ENCODE measurements around the gene CYP39A1. TPM values are rescaled to one million over a fixed set of nuclear protein-coding genes. Genes with fewer than 3 reads are reported as not detected.

The CYP39A1 gene
- total RNA-seq, 4 donors from 2014 or later, result 3.3 to 12.1 (median 5.6) TPM

- TF ChIP-seq CTCF (IDR thresholded peaks at IDR 0.05) (no peak), EP300 (IDR thresholded peaks at IDR 0.05) (no peak), POLR2A (IDR thresholded peaks at IDR 0.05) (no peak)
These were observed 24.7 kb upstream of the CYP39A1 start for GRCh38 chr6:46677314-46677654.

GRCh38 chr6:46676604-46677313 lies 24.1 kb upstream of the CYP39A1 start:
- H3K9me3 ChIP-seq, result no peaks in the 10 kb centered on the region
- H3K27me3 ChIP-seq, result no peaks in the 10 kb centered on the region
- peaks cover 0 to 48% (median 0%) of the 10 kb centered on the region in 3 donors for H3K36me3 ChIP-seq
- no peaks in the 10 kb centered on the region for H3K4me1 ChIP-seq
- TF ChIP-seq EP300 (IDR thresholded peaks at IDR 0.05), result no peak
- no peak for TF ChIP-seq CTCF (IDR thresholded peaks at IDR 0.05)
- TF ChIP-seq POLR2A (IDR thresholded peaks at IDR 0.05), result no peak
- no peak for DNase-seq (ENCODE audit: low spot score in 2 of 2)
- WGBS, 2 donors, result 92% methylated on average over 6 of the region's 6 CpGs
- H3K27ac ChIP-seq, result no peak overlapping the region
- H3K4me3 ChIP-seq, result no peak overlapping the region

More at GRCh38 chr6:46677314-46677654, 24.7 kb upstream of the CYP39A1 start:
- H3K27ac ChIP-seq, result no peak overlapping the region
- peaks cover 0 to 44% (median 0%) of the 10 kb centered on the region in 3 donors for H3K36me3 ChIP-seq
- WGBS, 2 donors, result 77 to 80% methylated on average over 4 of the region's 4 CpGs
- H3K9me3 ChIP-seq, result no peaks in the 10 kb centered on the region
- H3K27me3 ChIP-seq, result no peaks in the 10 kb centered on the region
- H3K4me3 ChIP-seq, result no peak overlapping the region
- DNase-seq (ENCODE audit: low spot score in 2 of 2), result no peak
- H3K4me1 ChIP-seq, result no peaks in the 10 kb centered on the region

GRCh38 chr6:46674410-46674809 lies 21.8 kb upstream of the CYP39A1 start:
- H3K36me3 ChIP-seq, result peaks cover 0 to 64% (median 0%) of the 10 kb centered on the region in 3 donors
- H3K4me1 ChIP-seq, result no peaks in the 10 kb centered on the region
- no peaks in the 10 kb centered on the region for H3K27me3 ChIP-seq
- no peak overlapping the region for H3K27ac ChIP-seq
- TF ChIP-seq EP300 (IDR thresholded peaks at IDR 0.05) (no peak), POLR2A (IDR thresholded peaks at IDR 0.05) (no peak), CTCF (IDR thresholded peaks at IDR 0.05) (no peak)
- no peak overlapping the region for H3K4me3 ChIP-seq
- no peak for DNase-seq (ENCODE audit: low spot score in 2 of 2)
- 39 to 59% methylated on average over 1 of the region's 1 CpG for WGBS, 2 donors
- no peaks in the 10 kb centered on the region for H3K9me3 ChIP-seq

- H3K9me3 ChIP-seq, result no peaks in the 10 kb centered on the region
- H3K4me3 ChIP-seq, result no peak overlapping the region
- DNase-seq (ENCODE audit: low spot score in 2 of 2), result no peak
- no peaks in the 10 kb centered on the region for H3K27me3 ChIP-seq
- H3K27ac ChIP-seq, result no peak overlapping the region
- no peaks in the 10 kb centered on the region for H3K4me1 ChIP-seq
- H3K36me3 ChIP-seq, result peaks cover 0 to 81% (median 0%) of the 10 kb centered on the region in 3 donors
- 91 to 97% methylated on average over 2 of the region's 2 CpGs for WGBS, 2 donors
- TF ChIP-seq POLR2A (IDR thresholded peaks at IDR 0.05) (no peak), CTCF (IDR thresholded peaks at IDR 0.05) (no peak), EP300 (IDR thresholded peaks at IDR 0.05) (no peak)
These were observed 14.8 kb upstream of the CYP39A1 start for GRCh38 chr6:46667377-46667776.

- Histone ChIP-seq H3K4me1 (no peaks in the 10 kb centered on the region), H3K9me3 (no peaks in the 10 kb centered on the region), H3K36me3 (peaks cover 0 to 44% (median 0%) of the 10 kb centered on the region in 3 donors), H3K27me3 (no peaks in the 10 kb centered on the region), H3K27ac (no peak overlapping the region), H3K4me3 (no peak overlapping the region)
- TF ChIP-seq CTCF (IDR thresholded peaks at IDR 0.05), result no peak
- no peak for TF ChIP-seq EP300 (IDR thresholded peaks at IDR 0.05)
- no peak for TF ChIP-seq POLR2A (IDR thresholded peaks at IDR 0.05)
- 57 to 65% methylated on average over 2 of the region's 2 CpGs for WGBS, 2 donors
- DNase-seq (ENCODE audit: low spot score in 2 of 2), result no peak
These were observed 8.9 kb upstream of the CYP39A1 start for GRCh38 chr6:46661483-46661882.
